Uterus (tissue), 4 donors: Measurements from ENCODE around the gene SSB. TPM values are rescaled to one million over a fixed set of nuclear protein-coding genes. Genes with fewer than 3 reads are reported as not detected.
"Not testable (repeated sequence)": the region's sequence is repeated elsewhere in the genome, so short reads cannot be mapped to it uniquely, and the experiment has no call there.

ENCODE experiments used
- DNase-seq, 2 donors: peaks; one replicate each; pipeline ENCODE4 v3.0.0-alpha.2; 2019 to 2020
- H3K27ac ChIP-seq, 2 donors: fragments of 200-600 bp; sonication (generic); 1 replicate in 1 of 2; 2 replicates in 1 of 2; pipeline ENCODE4 v1.5.1; 2016 to 2018
- H3K27me3 ChIP-seq, 2 donors: fragments of 200-600 bp; sonication (generic); one replicate each; pipeline ENCODE4 v1.5.1; 2018 to 2019; ENCODE audit warnings: control low read depth in 1 of 2
- H3K36me3 ChIP-seq, 2 donors: fragments of 200-600 bp; sonication (generic); one replicate each; pipeline ENCODE4 v1.5.1; 2019; ENCODE audit warnings: control low read depth in 1 of 2
- H3K4me1 ChIP-seq, 2 donors: fragments of 200-600 bp; sonication (generic); one replicate each; pipeline ENCODE4 v1.5.1; 2018 to 2019; ENCODE audit warnings: control low read depth in 1 of 2
- H3K4me3 ChIP-seq, 2 donors: fragments of 200-600 bp; sonication (generic); 1 replicate in 1 of 2; 2 replicates in 1 of 2; pipeline ENCODE4 v1.5.1; 2018 to 2019; ENCODE audit warnings: mild to moderate bottlenecking in 1 of 2
- H3K9me3 ChIP-seq, 2 donors: fragments of 200-600 bp; sonication (generic); one replicate each; pipeline ENCODE4 v1.5.1; 2019; ENCODE audit warnings: control low read depth in 1 of 2
- POLR2A ChIP-seq, 2 donors: fragments of 450-650 bp; IDR thresholded peaks; one replicate each; pipeline ENCODE4 v1.6.1; 2016; ENCODE audit warnings: antibody characterized with exemption in 2 of 2, mild to moderate bottlenecking in 1 of 2, moderate library complexity in 1 of 2
- intact Hi-C: fragments of 100-400 bp; cut with DNase I; formaldehyde crosslinking; loops from one replicate; pipeline ENCODE4 v1.15.1; 2023; ENCODE audit warnings: low total_unique reads
- total RNA-seq, 4 donors: library from RNA; depleted of rRNA in 3 of 4; stranded (reverse); fragments of >200 nt in 3 of 4; gene quantifications; one replicate each; pipeline versions ENCODE4 v1.1.0 to v1.2.4, GENCODE V29; 2014 to 2023
- TF ChIP-seq, protein P1 (sequence below), 4 experiments: fragments of 200-600 bp in 2 of 4; fragments of 450-650 bp in 2 of 4; sonication (generic) in 2 of 4; IDR thresholded peaks; one replicate each; pipeline ENCODE4 v1.5.1; 2016 to 2019; ENCODE audit warnings: antibody characterized with exemption in 4 of 4, mild to moderate bottlenecking in 2 of 4, moderate library complexity in 1 of 4
- donor health status: DM: yes; HTN: yes; CAD: no.

Gene SSB
- total RNA-seq, 4 donors from 2014 or later, result 23.8 to 93.0 (median 51.1) TPM

DNA sequence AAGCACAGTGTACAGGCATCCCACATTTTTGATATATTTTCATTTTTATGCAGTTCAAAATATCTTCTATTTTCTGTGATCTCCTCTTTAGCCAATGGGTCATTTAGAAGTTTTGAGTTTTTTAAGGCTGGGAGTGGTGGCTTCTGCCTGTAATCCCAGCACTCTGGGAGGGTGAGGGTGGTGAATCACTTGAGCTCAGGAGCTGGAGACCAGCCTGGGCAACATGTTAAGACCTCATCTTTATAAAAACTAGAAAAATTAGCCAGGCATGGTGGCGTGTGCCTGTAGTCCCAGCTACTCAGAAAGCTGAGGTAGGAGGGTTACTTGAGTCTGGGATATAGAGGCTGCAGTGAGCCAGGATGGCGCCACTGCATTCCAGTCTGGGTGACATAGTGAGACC, 46.3 kb downstream of the SSB start:
- Histone ChIP-seq H3K36me3 (no peaks in the 10 kb centered on the region), H3K4me3 (no peak overlapping the region), H3K9me3 (no peaks in the 10 kb centered on the region), H3K27ac (no peak overlapping the region), H3K4me1 (peaks cover 0 to 6% of the 10 kb centered on the region in 2 donors), H3K27me3 (no peaks in the 10 kb centered on the region)
- intact Hi-C loops, result no loop called here
- DNase-seq, result no peak
- TF ChIP-seq POLR2A (IDR thresholded peaks at IDR 0.05), result no peak
- TF ChIP-seq, protein P1, sequence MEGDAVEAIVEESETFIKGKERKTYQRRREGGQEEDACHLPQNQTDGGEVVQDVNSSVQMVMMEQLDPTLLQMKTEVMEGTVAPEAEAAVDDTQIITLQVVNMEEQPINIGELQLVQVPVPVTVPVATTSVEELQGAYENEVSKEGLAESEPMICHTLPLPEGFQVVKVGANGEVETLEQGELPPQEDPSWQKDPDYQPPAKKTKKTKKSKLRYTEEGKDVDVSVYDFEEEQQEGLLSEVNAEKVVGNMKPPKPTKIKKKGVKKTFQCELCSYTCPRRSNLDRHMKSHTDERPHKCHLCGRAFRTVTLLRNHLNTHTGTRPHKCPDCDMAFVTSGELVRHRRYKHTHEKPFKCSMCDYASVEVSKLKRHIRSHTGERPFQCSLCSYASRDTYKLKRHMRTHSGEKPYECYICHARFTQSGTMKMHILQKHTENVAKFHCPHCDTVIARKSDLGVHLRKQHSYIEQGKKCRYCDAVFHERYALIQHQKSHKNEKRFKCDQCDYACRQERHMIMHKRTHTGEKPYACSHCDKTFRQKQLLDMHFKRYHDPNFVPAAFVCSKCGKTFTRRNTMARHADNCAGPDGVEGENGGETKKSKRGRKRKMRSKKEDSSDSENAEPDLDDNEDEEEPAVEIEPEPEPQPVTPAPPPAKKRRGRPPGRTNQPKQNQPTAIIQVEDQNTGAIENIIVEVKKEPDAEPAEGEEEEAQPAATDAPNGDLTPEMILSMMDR (IDR thresholded peaks at IDR 0.05), result no peak

DNA sequence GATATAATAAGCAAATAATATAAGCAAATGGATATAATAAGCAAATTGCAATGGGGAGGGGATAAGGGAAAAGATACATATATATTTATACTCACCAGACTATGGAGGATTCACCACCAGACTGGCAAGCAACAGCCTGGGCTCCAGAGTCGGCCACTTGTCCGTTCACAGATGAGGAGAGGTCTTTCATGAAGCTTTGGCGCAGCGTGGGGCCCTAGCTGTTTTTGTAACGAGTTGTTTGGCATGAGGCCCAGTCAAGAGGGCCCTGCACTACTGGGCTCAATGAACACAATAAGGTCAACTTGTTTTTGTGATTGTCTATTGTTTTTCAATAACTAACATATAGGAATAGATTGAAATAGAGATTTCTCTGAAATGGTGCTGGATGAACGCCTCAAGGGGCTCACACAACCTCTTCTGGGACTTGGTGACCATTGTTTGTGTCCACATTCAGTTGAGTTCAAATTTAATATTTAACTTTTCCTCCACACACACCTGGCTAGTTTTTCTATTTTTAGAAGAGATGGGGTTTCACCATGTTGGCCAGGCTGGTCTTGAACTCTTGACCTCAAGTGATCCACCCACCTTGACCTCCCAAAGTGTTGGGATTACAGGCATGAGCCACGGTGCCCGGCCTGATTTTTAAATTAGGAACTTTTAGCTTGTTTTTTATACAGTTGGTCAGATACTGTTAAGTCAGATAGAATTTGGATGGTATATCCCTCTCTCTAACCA, 50.5 kb downstream of the SSB start:
- intact Hi-C loops, result not testable (repeated sequence)

DNA sequence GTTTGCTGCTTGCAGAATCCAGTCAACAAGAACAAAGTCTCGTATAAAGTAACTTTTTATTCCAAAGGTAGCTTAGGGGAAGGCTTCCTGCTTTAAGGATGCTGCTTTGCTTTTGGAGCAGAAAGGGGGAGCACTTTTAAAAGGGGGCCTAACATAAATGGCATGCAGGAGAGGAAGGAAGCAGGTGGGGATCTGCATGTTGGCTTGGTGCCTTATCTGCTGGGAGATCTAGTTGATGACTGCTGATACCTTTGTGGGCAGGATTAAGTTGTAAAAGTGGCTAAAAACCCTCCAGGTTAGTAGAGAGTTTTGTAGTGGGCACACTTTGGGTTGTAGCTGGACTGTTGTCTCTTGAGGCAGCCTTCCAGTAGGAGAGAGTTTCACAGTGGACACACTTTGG, 51.0 kb downstream of the SSB start:
- intact Hi-C loops, result no loop called here

More for the DNA sequence above, 50.5 kb downstream of the SSB start:
- not testable (repeated sequence) for H3K4me1 ChIP-seq, H3K9me3 ChIP-seq, H3K4me3 ChIP-seq, H3K36me3 ChIP-seq, H3K27ac ChIP-seq, DNase-seq, H3K27me3 ChIP-seq

DNA sequence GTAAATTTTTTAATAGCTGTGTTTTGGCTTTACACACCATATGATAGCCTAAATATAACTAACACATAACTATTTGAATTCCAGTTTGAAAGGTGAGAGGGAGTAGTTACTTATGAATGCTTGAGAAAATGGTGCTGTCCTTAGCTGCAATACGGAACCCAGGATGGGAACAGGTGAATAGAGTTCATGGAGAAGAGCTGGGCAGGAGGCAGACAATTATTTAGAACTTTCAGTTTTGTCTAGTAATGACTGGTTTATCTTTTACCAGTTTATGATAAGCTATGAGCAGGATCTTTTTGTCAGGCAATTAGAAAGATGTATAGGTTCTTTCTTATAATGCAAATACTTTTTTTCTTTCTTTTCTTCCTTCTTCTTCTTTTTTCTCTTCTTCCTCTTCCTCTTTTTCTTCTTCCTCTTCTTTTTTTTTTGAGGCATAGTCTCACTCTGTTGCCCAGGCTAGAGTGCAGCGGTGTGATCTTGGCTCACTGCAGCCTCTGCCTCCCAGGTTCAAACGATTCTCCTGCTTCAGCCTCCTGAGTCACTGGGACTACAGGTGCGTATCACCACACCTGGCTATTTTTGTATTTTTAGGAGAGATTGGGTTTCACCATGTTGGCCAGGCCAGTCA, 54.5 kb downstream of the SSB start:
- intact Hi-C loops, result no loop called here
- no peak overlapping the region for H3K4me3 ChIP-seq
- no peak overlapping the region for H3K27ac ChIP-seq
- no peaks in the 10 kb centered on the region for H3K9me3 ChIP-seq
- H3K4me1 ChIP-seq, result no peaks in the 10 kb centered on the region
- no peaks in the 10 kb centered on the region for H3K27me3 ChIP-seq
- DNase-seq, result no peak
- H3K36me3 ChIP-seq, result no peaks in the 10 kb centered on the region
- no peak for TF ChIP-seq POLR2A (IDR thresholded peaks at IDR 0.05)
- TF ChIP-seq, protein P1 (IDR thresholded peaks at IDR 0.05), result no peak

More for the DNA sequence above, 51.0 kb downstream of the SSB start:
- H3K27ac ChIP-seq, result no peak overlapping the region
- no peaks in the 10 kb centered on the region for H3K4me1 ChIP-seq
- no peaks in the 10 kb centered on the region for H3K27me3 ChIP-seq
- no peaks in the 10 kb centered on the region for H3K9me3 ChIP-seq
- DNase-seq, result no peak
- no peak overlapping the region for H3K4me3 ChIP-seq
- TF ChIP-seq, protein P1 (IDR thresholded peaks at IDR 0.05), result no peak
- TF ChIP-seq POLR2A (IDR thresholded peaks at IDR 0.05), result no peak
- no peaks in the 10 kb centered on the region for H3K36me3 ChIP-seq

DNA sequence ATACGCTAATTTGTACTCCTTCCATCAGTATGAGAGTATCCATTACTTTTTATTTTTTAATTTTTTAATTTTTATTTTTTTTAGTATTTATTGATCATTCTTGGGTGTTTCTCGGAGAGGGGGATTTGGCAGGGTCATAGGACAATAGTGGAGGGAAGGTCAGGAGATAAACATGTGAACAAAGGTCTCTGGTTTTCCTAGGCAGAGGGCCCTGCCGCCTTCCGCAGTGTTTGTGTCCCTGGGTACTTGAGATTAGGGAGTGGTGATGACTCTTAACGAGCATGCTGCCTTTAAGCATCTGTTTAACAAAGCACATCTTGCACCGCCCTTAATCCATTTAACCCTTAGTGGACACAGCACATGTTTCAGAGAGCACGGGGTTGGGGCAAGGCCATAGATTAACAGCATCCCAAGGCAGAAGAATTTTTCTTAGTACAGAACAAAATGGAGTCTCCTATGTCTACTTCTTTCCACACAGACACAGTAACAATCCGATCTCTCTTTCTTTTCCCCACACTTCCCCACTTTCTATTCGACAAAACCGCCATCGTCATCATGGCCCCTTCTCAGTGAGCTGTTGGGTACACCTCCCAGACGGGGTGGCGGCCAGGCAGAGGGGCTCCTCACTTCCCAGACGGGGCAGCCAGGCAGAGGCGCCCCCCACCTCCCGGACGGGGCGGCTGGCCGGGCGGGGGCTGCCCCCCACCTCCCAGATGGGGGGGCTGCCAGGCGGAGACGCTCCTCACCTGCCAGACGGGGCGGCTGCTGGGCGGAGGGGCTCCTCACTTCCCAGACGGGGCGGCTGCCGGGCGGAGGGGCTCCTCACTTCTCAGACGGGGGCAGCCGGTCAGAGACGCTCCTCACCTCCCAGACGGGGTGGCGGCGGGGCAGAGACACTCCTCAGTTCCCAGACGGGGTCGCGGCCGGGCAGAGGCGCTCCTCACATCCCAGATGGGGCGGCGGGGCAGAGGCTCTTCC, 56.9 kb downstream of the SSB start:
- DNase-seq, H3K4me1 ChIP-seq, H3K4me3 ChIP-seq, H3K36me3 ChIP-seq, intact Hi-C loops, H3K9me3 ChIP-seq, H3K27me3 ChIP-seq, H3K27ac ChIP-seq: not testable (repeated sequence)
